Liver (tissue), 9 donors: ENCODE data around the gene PLXND1. TPM values are rescaled to one million over a fixed set of nuclear protein-coding genes. Genes with fewer than 3 reads are reported as not detected.
A peak's percentile ranks its signal among the peaks of the same experiment; 100 is the strongest.

Experiments
- DNase-seq: peaks from one replicate; pipeline ENCODE4 v3.0.0-alpha.2; 2017; ENCODE audit warnings: low spot score
- H3K27ac ChIP-seq, 2 donors: one replicate each; pipeline ENCODE4 v1.7.0; 2013; ENCODE audit warnings: inconsistent platforms in 2 of 2, low read length in 2 of 2, control low read depth in 1 of 2, low read depth in 1 of 2, mild to moderate bottlenecking in 1 of 2
- H3K27me3 ChIP-seq, 4 donors: one replicate each; pipeline versions ENCODE4 v1.6.1 to v1.7.0; 2013; ENCODE audit warnings: low read length in 3 of 4, inconsistent platforms in 1 of 4, mild to moderate bottlenecking in 1 of 4, moderate library complexity in 1 of 4; ENCODE audit not compliant: control insufficient read depth in 4 of 4, insufficient read depth in 4 of 4
- H3K36me3 ChIP-seq, 4 donors: one replicate each; pipeline versions ENCODE4 v1.6.1 to v1.7.0; 2013; ENCODE audit warnings: low read length in 3 of 4, mild to moderate bottlenecking in 3 of 4, low read depth in 1 of 4, moderate library complexity in 1 of 4; ENCODE audit not compliant: control insufficient read depth in 4 of 4, insufficient read depth in 3 of 4
- H3K4me1 ChIP-seq, 4 donors: one replicate each; pipeline versions ENCODE4 v1.6.1 to v1.7.0; 2013; ENCODE audit warnings: low read length in 3 of 4, mild to moderate bottlenecking in 3 of 4, moderate library complexity in 1 of 4; ENCODE audit not compliant: control insufficient read depth in 4 of 4, insufficient read depth in 4 of 4
- H3K4me3 ChIP-seq, 3 donors: one replicate each; pipeline versions ENCODE4 v1.6.1 to v1.7.0; 2013; ENCODE audit warnings: low read length in 3 of 3, control low read depth in 1 of 3, low read depth in 1 of 3, mild to moderate bottlenecking in 1 of 3
- H3K9ac ChIP-seq, 2 donors: one replicate each; pipeline ENCODE4 v1.7.0; 2013; ENCODE audit warnings: low read length in 2 of 2, mild to moderate bottlenecking in 2 of 2, moderate library complexity in 2 of 2, control low read depth in 1 of 2, low read depth in 1 of 2
- H3K9me3 ChIP-seq, 4 donors: one replicate each; pipeline versions ENCODE4 v1.6.1 to v1.7.0; 2013; ENCODE audit warnings: low read length in 3 of 4; ENCODE audit not compliant: control insufficient read depth in 4 of 4
- ATF3 ChIP-seq: IDR thresholded peaks from 2 replicates; pipeline ENCODE4 v1.6.1; 2016; ENCODE audit warnings: antibody characterized with exemption
- CTCF ChIP-seq: fragments of 150-350 bp; IDR thresholded peaks from 2 replicates; pipeline ENCODE4 v1.5.1; 2017; ENCODE audit warnings: improper control_type of control experiment, low read depth, low read length; ENCODE audit not compliant: missing input control
- EGR1 ChIP-seq, 2 donors: IDR thresholded peaks; 2 replicates each; pipeline ENCODE4 v1.6.1; 2016 to 2018; ENCODE audit warnings: antibody characterized with exemption in 2 of 2, low read depth in 2 of 2
- FOXA1 ChIP-seq: IDR thresholded peaks from 2 replicates; pipeline ENCODE4 v1.6.1; 2016; ENCODE audit warnings: antibody characterized with exemption
- FOXA2 ChIP-seq: IDR thresholded peaks from 2 replicates; pipeline ENCODE4 v1.6.1; 2016; ENCODE audit warnings: antibody characterized with exemption
- GABPA ChIP-seq, 2 donors: IDR thresholded peaks in 1 of 2; conservative IDR thresholded peaks in 1 of 2; 2 replicates each; pipeline ENCODE4 v1.6.1; 2016; ENCODE audit warnings: antibody characterized with exemption in 2 of 2, mild to moderate bottlenecking in 1 of 2, moderate library complexity in 1 of 2
- HNF4A ChIP-seq, 2 donors: conservative IDR thresholded peaks; 2 replicates each; pipeline ENCODE4 v1.6.1; 2016; ENCODE audit warnings: antibody characterized with exemption in 2 of 2, mild to moderate bottlenecking in 2 of 2
- HNF4G ChIP-seq: IDR thresholded peaks from 2 replicates; pipeline ENCODE4 v1.6.1; 2016; ENCODE audit warnings: antibody characterized with exemption
- JUND ChIP-seq, 2 donors: IDR thresholded peaks; 2 replicates each; pipeline ENCODE4 v1.6.1; 2016; ENCODE audit warnings: antibody characterized with exemption in 2 of 2
- MAX ChIP-seq: IDR thresholded peaks from 2 replicates; pipeline ENCODE4 v1.6.1; 2016; ENCODE audit warnings: antibody characterized with exemption
- NR2F2 ChIP-seq: IDR thresholded peaks from 2 replicates; pipeline ENCODE4 v1.6.1; 2016; ENCODE audit warnings: antibody characterized with exemption
- RAD21 ChIP-seq, 2 donors: IDR thresholded peaks; 2 replicates each; pipeline ENCODE4 v1.6.1; 2016; ENCODE audit warnings: antibody characterized with exemption in 2 of 2, mild to moderate bottlenecking in 2 of 2
- RXRA ChIP-seq, 2 donors: IDR thresholded peaks; 2 replicates each; pipeline ENCODE4 v1.6.1; 2017 to 2018; ENCODE audit warnings: antibody characterized with exemption in 2 of 2, mild to moderate bottlenecking in 1 of 2
- SP1 ChIP-seq: IDR thresholded peaks from 2 replicates; pipeline ENCODE4 v1.6.1; 2018; ENCODE audit warnings: antibody characterized with exemption, mild to moderate bottlenecking
- TAF1 ChIP-seq: conservative IDR thresholded peaks from 2 replicates; pipeline ENCODE4 v1.6.1; 2016; ENCODE audit warnings: antibody characterized with exemption, mild to moderate bottlenecking
- ZBTB33 ChIP-seq: IDR thresholded peaks from 2 replicates; pipeline ENCODE4 v1.6.1; 2016; ENCODE audit warnings: antibody characterized with exemption
- WGBS: extraction: QIAGEN DNeasy Blood & Tissue Kit; methylation state at CpG from one replicate; pipeline ENCODE4 v1.1.7; 2013; 5-methylcytosine and 5-hydroxymethylcytosine counted together
- polyA plus RNA-seq, 2 donors: library from polyadenylated mRNA; stranded (reverse) in 1 of 2; unstranded in 1 of 2; fragments of 200-250 nt in 1 of 2; fragments of >200 nt in 1 of 2; fragmentation: Nextera tagmentation in 1 of 2; extraction: Ambion mirVana in 1 of 2; gene quantifications; one replicate each; pipeline versions ENCODE4 v1.2.1 to v1.2.3, GENCODE V29; 2013 to 2015
- total RNA-seq, 2 donors: library from RNA; depleted of rRNA; stranded (reverse); fragments of >200 nt; gene quantifications; one replicate each; pipeline ENCODE4 v1.2.3, GENCODE V29; 2014
- TF ChIP-seq, protein P1 (sequence below): IDR thresholded peaks from 2 replicates; pipeline ENCODE4 v1.6.1; 2016; ENCODE audit warnings: antibody characterized with exemption, mild to moderate bottlenecking
- donor health status: healthy.
- donor health status: healthy.
- donor health status: healthy.
- donor health status: healthy.
- donor health status: healthy.

Gene PLXND1
- total and polyA plus RNA-seq, 4 donors = 10.4 to 50.2 (median 32.8) TPM

DNA sequence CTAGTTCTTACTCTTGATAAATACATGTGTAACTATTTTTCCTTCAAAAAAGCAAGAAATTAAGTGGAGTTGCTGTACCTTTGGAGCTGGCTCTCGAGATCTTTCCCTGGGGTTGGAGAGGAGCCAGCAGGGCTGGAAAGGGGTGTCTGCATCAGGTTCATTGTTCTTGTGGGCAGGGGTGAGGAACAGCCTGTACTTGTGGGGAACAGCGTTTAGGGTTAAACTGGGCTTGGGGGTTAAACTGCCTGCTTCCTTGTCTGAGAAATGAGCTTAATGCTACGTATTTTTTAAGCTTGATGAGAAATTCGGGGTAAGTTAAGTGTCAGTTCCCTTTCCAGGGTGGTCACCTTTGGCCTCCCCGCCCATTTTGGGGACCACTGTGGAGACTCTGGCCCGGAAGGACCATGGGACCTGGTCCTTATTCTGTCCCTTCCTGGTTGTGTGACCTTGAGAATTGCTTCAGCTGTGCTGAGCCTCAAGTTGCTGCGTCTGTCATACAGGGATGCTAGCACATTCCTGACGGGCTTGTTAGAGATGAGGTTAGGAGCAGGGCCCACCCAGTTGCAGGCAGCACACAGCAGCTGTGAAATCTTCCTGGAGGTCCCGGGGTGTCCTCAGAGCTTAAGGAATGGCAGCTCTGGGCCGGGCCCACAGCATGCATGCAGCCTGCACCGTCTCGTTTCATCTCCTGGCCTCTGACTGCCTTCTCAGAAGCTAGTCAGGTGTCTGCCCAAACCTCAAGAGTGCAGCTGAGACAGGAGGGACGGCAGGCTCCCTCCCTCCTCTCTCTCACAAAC is 51.9 kb downstream of the PLXND1 start:
- TF ChIP-seq NR2F2 (peak; percentile 29), TAF1 (no peak)
- no peak overlapping the region for H3K4me3 ChIP-seq
- no peak for DNase-seq
- 68% methylated on average over 13 of the region's 13 CpGs for WGBS
- no peaks in the 10 kb centered on the region for H3K36me3 ChIP-seq
- H3K27me3 ChIP-seq = no peaks in the 10 kb centered on the region
- H3K9me3 ChIP-seq = no peaks in the 10 kb centered on the region
- no peak overlapping the region for H3K9ac ChIP-seq
- peaks cover 0 to 13% (median 2%) of the 10 kb centered on the region in 4 donors for H3K4me1 ChIP-seq
- no peak overlapping the region for H3K27ac ChIP-seq

DNA sequence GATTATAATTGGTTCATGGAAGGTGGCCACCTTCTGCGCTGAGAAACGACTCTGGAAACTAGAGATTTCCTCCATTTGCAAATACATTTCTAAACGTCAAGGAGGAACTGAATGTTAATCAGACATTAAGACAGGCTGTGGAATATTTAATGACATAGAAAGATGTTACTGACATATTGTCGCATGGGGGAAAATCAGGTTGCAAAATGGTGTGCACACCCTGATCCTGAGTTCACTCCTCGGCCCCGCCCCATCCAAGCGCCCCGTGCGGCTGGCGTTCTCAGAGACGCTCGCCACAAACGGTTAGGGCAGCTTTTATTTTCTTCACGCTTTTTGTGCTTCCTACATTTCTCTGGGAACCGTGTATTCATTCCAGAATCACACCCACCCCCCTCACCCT is 52.8 kb downstream of the PLXND1 start:
- Histone ChIP-seq H3K9ac (no peak overlapping the region), H3K27me3 (no peaks in the 10 kb centered on the region), H3K36me3 (no peaks in the 10 kb centered on the region), H3K9me3 (no peaks in the 10 kb centered on the region), H3K4me1 (peaks cover 0 to 13% (median 2%) of the 10 kb centered on the region in 4 donors), H3K4me3 (no peak overlapping the region), H3K27ac (no peak overlapping the region)
- DNase-seq = no peak
- TF ChIP-seq EGR1 (IDR thresholded peaks at IDR 0.05; ENCODE audit: low read depth in 2 of 2) (no peak), JUND (IDR thresholded peaks at IDR 0.05) (no peak), CTCF (no peak), FOXA2 (no peak), RXRA (IDR thresholded peaks at IDR 0.05) (no peak), NR2F2 (no peak), ATF3 (no peak), RAD21 (IDR thresholded peaks at IDR 0.05) (no peak), FOXA1 (no peak), MAX (no peak), ZBTB33 (no peak), GABPA (IDR thresholded peaks at IDR 0.05 in 1 of 2, conservative IDR thresholded peaks at IDR 0.05 in 1 of 2) (no peak), SP1 (no peak), HNF4A (conservative IDR thresholded peaks at IDR 0.05) (no peak), TAF1 (no peak), HNF4G (no peak)
- TF ChIP-seq, protein P1, sequence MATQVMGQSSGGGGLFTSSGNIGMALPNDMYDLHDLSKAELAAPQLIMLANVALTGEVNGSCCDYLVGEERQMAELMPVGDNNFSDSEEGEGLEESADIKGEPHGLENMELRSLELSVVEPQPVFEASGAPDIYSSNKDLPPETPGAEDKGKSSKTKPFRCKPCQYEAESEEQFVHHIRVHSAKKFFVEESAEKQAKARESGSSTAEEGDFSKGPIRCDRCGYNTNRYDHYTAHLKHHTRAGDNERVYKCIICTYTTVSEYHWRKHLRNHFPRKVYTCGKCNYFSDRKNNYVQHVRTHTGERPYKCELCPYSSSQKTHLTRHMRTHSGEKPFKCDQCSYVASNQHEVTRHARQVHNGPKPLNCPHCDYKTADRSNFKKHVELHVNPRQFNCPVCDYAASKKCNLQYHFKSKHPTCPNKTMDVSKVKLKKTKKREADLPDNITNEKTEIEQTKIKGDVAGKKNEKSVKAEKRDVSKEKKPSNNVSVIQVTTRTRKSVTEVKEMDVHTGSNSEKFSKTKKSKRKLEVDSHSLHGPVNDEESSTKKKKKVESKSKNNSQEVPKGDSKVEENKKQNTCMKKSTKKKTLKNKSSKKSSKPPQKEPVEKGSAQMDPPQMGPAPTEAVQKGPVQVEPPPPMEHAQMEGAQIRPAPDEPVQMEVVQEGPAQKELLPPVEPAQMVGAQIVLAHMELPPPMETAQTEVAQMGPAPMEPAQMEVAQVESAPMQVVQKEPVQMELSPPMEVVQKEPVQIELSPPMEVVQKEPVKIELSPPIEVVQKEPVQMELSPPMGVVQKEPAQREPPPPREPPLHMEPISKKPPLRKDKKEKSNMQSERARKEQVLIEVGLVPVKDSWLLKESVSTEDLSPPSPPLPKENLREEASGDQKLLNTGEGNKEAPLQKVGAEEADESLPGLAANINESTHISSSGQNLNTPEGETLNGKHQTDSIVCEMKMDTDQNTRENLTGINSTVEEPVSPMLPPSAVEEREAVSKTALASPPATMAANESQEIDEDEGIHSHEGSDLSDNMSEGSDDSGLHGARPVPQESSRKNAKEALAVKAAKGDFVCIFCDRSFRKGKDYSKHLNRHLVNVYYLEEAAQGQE = no peak
- 53% methylated on average over 15 of the region's 15 CpGs for WGBS
